ENCODE results near the gene MECP2.

GRCh38 chrX:154028502-154029184 lies 68.9 kb downstream of the MECP2 start:
- TF ChIP-seq CTCF (IDR thresholded peaks at IDR 0.05) (no peak), POLR2A (IDR thresholded peaks at IDR 0.05) (no peak)
